GM19467 (cell line): Measurements from ENCODE around the gene TTC24.
"Not testable (repeated sequence)": the region's sequence is repeated elsewhere in the genome, so short reads cannot be mapped to it uniquely, and the experiment has no call there.

Source experiments
- ATAC-seq: cut with Tn5 transposase; IDR thresholded peaks from one replicate; pipeline ENCODE4 v1.9.1; 2021; ENCODE audit warnings: mild to moderate bottlenecking, moderate library complexity; ENCODE audit not compliant: unreplicated experiment

Gene TTC24

DNA sequence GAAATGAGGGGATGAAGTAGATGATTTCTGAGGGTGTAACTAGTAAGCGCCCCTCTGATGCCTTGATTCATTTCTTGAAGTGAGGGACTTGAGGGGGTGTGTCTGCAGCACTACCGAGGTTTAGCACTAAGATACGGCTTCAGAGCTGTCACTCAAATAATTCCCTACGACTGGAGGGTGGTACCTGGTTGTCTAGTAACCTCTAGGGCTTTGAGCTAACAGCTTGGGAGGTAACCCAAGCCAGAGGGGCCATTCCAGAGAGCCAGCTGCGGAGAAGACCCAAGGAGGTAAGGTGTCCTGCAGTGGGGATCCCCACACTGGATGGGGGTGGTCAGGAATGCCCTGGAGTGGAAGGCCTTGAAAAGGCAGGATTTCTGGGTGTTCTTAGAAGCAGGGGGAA, at the start of gene TTC24:
Gene TTC24, plus strand, starts transcription at position 252 of the 400 bp plus-strand sequence. CDS start 1,642 bp downstream, outside the sequence.
- ATAC-seq: no peak

DNA sequence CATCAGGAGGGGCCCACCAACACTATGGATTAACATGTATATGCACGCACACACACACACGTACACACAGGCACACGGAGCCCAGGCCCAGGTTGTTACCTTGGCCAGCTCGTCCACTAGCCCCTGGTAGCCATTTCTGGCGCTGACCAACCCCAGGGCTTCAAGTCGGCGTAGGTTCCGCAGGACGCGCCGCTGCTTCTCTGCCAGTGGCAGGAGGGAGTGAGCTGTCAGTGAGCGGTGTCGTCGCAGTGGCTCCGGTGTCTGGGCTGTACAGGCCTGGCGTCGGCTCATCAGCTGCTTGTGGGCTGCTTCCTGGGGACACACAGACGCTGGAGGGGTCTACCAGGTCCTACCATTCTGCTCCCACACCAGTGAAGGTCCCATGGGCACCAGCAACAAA, 49.5 kb upstream of the TTC24 start:
- ATAC-seq: no peak

GRCh38 chr1:156532374-156532773, 47.1 kb upstream of the TTC24 start:
- ATAC-seq: no peak

- no peak for ATAC-seq
Measured at GRCh38 chr1:156533568-156534220, 45.8 kb upstream of the TTC24 start.

DNA sequence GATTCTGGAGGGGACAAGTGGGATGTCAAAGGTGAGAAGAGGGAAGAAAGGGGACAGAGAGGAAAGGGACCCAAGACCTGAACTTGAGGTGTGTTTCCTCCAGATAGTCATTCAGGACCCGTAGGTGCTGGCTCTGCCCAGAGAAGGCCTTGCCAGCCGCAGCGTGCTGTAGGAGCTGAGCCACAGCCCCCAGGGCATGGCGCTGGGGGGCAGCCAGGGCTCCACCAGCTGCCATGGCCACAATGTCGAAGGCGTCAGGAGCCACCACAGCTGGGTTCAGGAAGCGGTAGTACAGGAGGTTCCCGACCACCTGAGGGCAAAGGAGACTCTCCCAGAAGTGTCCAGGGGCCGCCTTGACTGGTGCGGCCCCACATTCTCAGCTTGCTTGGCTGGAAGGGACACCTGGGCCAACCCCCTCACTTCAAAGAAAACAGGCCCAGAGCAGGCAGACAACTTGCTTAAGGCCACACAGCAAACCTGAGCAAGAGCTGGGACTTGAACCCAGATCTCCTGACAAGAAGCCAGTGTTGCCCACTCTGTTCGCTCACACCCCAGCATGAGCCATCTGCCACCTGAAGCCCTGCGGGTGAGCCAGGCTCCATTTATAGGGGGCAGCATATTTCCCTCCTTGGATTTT, 45.0 kb upstream of the TTC24 start:
- no peak for ATAC-seq

DNA sequence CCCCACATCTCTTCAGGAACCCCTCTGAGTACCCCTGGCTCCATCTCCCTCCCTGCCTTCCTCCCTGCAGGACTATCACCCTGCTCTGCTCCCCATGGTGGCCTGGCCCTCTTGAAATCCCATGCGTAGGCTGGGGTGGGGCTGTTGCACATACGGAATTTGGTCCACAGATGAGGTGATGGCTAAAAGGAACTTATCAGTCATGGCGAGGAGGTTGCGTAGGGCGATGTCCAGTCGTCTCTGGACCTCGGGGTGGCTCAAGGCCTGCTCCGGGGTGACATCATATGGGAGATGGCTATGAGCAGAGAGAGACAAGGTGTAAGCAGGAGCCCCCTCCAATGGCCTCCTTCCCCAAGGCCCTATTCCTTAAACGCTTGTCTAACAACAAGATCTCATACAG, 42.5 kb upstream of the TTC24 start:
- no peak for ATAC-seq

DNA sequence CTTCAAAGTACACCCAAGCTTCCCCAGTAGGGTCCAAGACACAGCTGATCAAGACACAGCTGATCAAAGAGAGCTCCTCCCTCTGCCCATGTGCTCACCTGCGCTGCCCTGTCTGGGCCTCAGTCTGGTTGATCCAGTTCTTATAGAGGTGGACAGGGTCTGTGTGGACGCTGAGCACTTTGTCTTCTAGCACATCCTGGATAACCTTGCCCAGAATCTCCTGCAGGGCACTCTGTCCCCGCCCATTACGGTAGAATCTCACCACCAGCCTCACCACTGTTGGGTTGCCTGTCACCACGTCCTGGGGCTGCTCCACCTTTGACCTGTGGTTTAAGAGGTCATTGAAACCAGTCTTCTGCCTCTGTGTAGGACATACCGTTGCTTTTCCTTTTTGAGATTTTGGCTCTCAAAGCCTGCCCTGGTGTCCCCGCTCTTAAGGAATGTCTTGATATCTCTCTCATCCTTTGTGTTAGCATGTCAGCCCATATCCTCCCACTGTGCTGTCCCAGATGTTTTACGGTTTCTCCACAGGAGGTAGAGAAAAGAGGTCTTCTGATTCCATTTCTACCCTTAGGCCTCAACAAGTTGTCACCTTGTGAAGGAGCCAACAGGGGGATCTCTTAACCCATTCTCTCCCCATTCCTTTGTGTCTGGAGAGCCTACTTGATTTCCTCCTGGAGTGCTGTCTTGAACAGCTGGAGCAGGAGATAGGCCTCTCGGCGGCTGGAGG, 40.6 kb upstream of the TTC24 start:
- ATAC-seq: no peak

DNA sequence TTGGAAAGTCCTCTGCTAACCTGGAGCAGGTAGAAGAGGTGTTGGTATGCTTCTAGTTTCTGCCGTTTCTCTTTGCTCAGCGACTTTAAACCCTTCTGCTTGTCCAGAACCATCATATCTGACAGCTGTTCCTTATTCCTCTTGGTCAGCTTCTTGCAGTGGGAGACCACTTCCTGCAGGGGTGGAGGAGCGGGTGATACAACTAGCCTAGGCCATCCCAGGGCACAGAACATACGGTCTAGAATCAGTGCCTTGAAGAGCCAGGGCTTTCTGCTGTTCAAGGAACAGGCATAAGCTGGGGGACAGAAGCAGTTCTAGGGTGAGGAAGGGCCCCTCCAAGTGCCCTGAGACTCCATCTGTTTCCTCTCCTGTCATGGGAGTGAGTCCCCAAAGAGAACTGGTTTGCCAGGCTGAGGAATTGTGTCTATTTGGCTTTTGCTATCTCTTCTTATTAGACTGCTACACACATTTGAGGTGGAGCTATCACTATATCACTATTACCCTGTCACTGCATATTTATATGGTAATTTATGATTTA, 39.6 kb upstream of the TTC24 start:
- ATAC-seq: no peak

- no peak for ATAC-seq
Measured at GRCh38 chr1:156540955-156541354, 38.6 kb upstream of the TTC24 start.

- ATAC-seq: no peak
Measured at GRCh38 chr1:156543066-156543465, 36.5 kb upstream of the TTC24 start.

DNA sequence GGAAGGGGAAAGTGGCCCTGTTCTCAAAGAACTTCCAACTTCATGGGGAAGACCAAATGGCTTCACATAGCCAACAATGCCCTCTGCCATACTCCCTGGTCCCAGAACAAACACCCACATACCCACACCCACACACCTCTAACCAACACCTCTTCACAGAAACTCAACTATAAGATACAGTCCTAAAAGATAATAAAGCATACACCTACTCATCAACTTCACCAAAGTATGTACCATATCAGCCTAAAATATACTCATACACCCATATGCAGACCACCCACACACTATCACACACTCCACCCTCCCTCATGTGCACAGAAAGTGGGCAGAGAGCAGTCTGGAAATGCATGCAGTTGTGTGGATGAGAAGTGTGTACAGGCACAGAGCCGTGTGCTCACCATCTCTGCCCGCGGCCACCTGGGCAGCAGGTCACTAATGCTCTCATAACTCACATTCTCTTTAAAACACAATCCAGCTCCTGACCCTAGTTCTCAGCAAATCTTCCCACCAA, 34.9 kb upstream of the TTC24 start:
- ATAC-seq: no peak

DNA sequence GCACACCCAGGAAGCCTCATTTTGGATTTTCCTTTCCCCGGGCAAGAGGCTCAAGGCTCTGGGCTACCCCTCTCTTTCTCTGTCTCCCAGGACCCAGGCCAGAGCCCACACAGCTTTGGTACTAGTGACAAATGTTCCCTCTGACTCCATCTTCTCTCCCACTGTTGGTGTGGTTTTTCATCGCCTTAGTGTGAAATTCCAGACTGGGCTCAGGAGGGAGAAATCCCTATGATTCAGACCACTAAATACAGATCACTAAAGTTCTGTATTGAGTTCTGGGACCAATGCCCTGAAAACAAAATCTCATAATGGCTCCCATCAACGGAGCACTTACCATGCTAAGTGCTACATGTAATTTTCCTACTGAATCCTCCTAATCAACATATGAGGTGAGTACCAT, 33.3 kb upstream of the TTC24 start:
- ATAC-seq: no peak

- ATAC-seq: no peak
Measured at GRCh38 chr1:156547434-156547833, 32.1 kb upstream of the TTC24 start.

- ATAC-seq: no peak
Measured at GRCh38 chr1:156547982-156548381, 31.5 kb upstream of the TTC24 start.

- no peak for ATAC-seq
Measured at GRCh38 chr1:156549390-156549789, 30.1 kb upstream of the TTC24 start.

- no peak for ATAC-seq
Measured at GRCh38 chr1:156549831-156550230, 29.7 kb upstream of the TTC24 start.

DNA sequence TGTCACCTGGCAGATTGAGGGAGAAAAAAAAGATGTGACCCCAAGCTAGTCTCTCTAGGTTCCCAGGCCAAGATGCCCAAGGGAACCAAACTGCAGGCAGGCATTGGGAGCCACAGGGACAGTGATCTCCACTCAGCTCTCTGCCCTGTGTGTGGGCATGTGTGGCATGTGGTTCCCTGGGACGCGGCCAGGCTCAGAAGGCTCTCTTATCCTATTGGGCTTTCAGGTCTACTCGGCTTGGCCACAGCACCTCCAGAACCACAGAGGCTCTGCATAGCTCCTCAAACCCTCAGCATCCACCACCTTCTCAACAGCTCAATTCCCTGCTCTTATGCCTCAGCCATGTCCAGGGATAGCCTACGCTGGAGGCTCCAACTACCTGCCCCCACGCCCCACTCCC, 29.2 kb upstream of the TTC24 start:
- ATAC-seq: no peak

GRCh38 chr1:156551066-156551643, 28.4 kb upstream of the TTC24 start:
- no peak for ATAC-seq

DNA sequence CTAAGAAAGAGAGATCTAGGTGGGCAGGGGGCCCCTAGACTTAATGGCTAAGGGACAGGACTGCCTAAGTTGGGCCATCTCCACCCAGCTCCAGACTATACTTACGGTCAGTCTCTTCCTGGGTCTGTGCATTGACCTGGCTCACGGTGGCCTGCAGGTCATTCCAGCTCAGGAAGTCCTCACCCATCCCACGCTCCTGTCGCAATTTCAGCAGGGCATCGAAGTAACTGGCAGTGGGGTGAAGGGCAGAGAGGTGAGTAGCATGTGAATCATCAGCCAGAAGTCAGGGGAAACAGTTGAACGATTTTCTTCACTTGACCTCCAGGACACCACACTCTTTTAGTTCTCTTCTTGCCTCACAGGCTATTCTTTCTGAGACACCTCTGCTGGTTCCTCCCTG, 27.7 kb upstream of the TTC24 start:
- ATAC-seq: no peak

DNA sequence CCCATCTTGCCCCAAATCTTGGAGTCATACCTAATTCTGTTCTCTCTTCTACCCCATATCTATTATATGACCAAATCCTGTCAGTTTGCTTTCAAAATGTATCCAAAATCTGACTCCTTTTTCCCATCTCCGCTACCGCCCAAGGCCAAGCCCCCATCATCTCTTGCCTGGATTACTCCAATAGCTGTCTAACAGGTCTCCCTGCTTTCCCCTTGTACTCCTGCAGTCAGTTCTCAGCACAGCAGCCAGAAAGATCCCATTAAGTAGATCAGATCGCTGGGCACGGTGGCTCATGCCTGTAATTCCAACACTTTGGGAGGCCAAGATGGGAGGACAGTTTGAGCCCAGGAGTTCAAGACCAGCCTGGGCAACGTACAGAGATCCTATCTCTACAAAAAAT, 27.0 kb upstream of the TTC24 start:
- no peak for ATAC-seq

GRCh38 chr1:156552937-156553336, 26.6 kb upstream of the TTC24 start:
- not testable (repeated sequence) for ATAC-seq
